HS-27A (cell line): Measurements from ENCODE around the gene PLA2G15.

Source experiments
- DNase-seq: peaks from one replicate; pipeline ENCODE4 v3.0.0-alpha.2; 2012; ENCODE audit warnings: low read depth, missing footprints

The PLA2G15 gene

DNA sequence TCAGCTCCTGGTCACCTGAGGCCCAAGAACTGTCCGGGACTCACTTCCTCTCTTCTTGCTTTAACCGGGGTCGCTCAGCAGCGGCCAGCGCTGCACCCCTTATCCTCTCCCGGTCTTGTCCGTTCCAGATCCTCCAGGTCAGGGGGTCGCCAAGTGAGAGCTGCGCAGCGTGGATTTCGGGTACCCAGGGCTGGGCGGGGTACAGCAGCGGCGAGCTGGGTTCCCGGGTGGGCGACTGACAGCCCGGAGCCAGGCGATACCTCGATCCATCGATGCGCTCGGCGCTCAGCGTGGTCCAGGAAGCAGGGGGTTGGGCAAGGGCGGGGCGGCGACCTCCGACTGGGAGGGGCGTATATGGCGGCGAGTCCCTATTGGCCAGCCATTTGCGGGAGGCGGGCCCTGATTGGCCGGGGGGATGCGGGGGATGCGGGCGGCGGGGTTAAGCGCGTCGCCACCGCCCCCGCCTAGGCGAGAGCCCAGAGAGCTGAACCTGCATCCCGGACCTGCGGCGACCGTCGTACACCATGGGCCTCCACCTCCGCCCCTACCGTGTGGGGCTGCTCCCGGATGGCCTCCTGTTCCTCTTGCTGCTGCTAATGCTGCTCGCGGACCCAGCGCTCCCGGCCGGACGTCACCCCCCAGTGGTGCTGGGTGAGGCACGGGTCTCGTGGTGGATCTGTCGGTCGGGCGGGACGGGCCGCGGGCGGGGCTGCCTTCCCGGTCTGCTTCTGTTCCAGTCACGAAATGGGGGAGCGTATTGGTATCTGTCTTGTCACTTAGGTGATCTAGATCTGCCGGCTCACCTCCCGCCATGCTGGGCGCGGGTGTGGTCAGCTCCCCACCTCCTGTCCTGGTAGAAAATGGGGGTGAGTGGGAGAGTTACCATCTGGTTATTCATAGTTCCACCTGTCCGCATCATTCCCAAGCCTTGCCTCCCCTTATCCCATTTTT is at the start of gene PLA2G15:
Gene PLA2G15, plus strand, starts transcription at position 471 of the 951 bp plus-strand sequence. Its CDS starts 54 bp downstream, at position 525.
- peak; percentile 88 for DNase-seq

DNA sequence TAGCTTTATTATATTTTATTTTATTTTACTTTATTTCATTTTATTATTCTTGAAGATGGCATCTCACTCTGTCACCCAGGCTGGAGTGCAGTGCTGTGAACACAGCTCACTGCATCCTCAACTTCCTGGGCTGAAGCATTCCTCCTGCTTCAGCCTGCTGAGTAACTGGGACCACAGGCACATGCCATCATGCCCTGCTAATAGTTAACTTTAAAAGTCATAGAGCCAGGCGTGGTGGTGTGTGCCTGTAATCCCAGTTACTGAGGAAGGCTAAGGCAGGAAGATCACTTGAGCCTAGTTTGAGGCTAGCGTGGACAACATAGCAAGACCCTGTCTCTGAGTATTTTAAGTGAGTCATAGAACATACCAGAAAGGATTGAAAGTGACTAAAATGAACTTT is 47.9 kb upstream of the PLA2G15 start:
- no peak for DNase-seq

GRCh38 chr16:68200088-68200783 is 44.9 kb upstream of the PLA2G15 start:
- DNase-seq = no peak

GRCh38 chr16:68202091-68202519 is 43.1 kb upstream of the PLA2G15 start:
- no peak for DNase-seq

DNA sequence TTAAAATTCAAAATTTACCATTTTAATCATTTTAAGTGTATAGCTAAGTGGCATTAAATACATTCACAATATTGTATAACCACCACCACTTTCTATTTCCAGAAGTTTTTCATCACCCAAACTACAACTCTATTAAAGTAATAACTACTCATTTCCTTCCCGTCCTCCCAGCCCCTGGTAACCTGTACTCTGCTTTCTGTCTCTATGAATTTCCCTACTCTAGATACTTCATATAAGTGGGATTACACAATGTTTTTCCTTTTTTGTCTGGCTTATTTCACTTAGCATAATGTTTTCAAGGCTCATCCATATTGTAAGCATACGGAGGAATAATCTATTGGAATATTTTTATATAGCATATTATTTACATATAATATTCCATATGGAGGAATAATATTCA is 38.9 kb upstream of the PLA2G15 start:
- DNase-seq = no peak

DNA sequence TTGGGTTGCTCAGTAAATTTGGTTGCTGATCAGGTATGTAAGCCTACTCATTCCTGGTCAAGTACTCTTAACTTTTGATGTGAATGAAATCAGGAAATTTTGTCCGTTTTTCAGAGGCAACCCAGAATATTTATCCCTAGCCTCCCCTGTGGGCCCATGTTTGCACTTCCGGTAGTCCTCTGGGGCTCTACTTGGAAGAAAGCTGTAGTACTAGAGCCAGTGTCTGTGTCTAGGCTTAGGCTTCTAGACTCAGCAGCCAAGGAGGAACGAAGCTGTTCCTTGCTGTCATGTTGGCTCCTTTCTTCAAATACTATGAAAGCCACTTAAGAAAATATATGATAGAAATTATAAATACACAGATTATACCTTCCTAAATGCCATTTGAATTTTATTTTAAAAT is 30.4 kb upstream of the PLA2G15 start:
- DNase-seq = no peak

- DNase-seq = no peak
Measured at GRCh38 chr16:68215302-68215701, 29.9 kb upstream of the PLA2G15 start.

DNA sequence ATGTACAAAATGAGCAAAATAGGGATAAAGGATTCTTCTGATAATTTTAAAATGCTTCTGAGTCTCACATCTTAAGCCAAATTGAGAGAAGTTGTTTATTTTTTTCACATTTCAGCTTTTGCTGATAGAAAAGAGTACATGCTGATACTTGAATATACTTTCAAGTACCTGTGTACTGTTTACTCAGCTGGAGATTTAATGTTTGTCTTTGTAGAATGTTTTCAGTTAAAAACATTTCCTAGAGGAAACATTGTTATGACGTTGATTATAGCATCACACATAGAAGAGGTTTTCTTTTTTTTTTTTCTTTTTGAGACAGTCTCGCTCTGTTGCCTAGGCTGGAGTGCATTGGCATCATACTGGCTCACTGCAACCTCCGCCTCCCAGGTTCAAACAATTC is 28.9 kb upstream of the PLA2G15 start:
- no peak for DNase-seq

GRCh38 chr16:68217506-68217905 is 27.7 kb upstream of the PLA2G15 start:
- no peak for DNase-seq

GRCh38 chr16:68219725-68220351 is 25.3 kb upstream of the PLA2G15 start:
- no peak for DNase-seq

GRCh38 chr16:68223072-68223471 is 22.1 kb upstream of the PLA2G15 start:
- DNase-seq = no peak

GRCh38 chr16:68226116-68226515 is 19.1 kb upstream of the PLA2G15 start:
- no peak for DNase-seq

- no peak for DNase-seq
Measured at GRCh38 chr16:68227183-68227793, 17.9 kb upstream of the PLA2G15 start.

GRCh38 chr16:68227850-68228553 is 17.2 kb upstream of the PLA2G15 start:
- DNase-seq = no peak

- no peak for DNase-seq
Measured at GRCh38 chr16:68228652-68229051, 16.5 kb upstream of the PLA2G15 start.

DNA sequence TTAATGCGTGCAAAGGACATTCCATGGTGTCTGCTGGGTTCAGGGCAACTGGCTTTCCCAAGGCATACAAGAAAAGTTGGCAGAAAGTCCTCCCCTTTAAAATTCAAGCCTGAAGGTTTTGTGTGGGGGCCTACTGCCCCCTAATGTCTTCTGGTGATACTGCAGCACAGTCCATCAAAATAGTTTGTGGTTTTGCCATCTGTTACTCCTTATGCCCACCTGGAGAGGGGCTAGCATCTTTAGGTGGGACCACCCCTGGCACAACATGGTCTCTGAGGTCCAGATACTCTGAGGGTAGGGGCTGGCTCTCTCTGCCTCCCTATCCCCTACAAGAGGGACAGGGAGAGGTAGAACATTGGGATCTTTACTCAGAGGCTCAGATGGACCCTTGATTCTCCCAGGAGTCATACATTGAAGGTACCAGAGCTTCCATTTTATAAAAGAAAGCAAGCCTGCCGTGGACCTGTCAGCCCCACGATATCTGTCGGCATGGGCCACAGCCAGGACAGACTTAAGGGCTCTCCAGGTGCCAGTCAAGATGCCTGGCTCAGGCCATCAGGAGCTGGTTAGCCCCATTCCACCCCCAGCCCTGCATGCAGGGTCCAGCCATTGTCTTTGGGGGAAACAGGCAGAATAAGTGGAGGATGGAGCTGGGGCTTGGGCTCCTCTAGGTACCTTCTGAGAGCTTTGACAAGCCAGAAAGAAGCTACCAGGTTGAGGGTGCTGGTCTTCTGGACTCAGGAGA is 15.6 kb upstream of the PLA2G15 start:
- peak; percentile 31 for DNase-seq

- no peak for DNase-seq
Measured at GRCh38 chr16:68230176-68230571, 15.0 kb upstream of the PLA2G15 start.

GRCh38 chr16:68230956-68231355 is 14.2 kb upstream of the PLA2G15 start:
- no peak for DNase-seq

- DNase-seq = no peak
Measured at GRCh38 chr16:68231384-68232136, 13.6 kb upstream of the PLA2G15 start.

DNA sequence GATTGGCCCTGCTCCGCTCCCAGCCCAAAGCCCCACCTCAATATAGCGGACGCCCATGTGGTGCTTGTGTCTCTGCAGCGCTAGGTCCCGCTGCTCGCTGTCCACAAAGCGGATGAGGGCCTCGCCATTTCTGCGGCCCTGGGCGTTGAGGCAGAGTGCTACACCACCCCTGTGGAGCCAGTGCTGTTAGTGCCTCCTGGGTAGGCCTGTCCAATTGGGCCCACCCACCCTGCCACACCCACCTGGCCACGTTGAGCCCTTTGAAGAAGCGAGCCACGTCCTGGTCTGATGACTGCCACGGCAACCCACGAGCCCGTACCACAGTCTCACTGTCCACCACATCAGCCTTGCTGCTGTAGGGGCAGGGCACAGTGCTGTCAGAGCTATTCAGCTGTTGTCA is 12.8 kb upstream of the PLA2G15 start:
- no peak for DNase-seq
